ENCODE measurements around the gene DDR2.

Gene DDR2

GRCh38 chr1:162835157-162835899 is 203.1 kb downstream of the DDR2 start:
- Mint-ChIP-seq H3K27ac (no peak overlapping the region), H3K27me3 (peaks cover 2% of the 10 kb centered on the region), H3K9me3 (peaks cover 20% of the 10 kb centered on the region), H3K4me1 (ENCODE audit: low read depth) (no peaks in the 10 kb centered on the region), H3K4me3 (no peak overlapping the region), H3K36me3 (ENCODE audit: low read depth) (no peaks in the 10 kb centered on the region)
- intact Hi-C loops (cut with micrococcal nuclease) = no loop called here

Data from dendritic cell treated with granulocyte-macrophage colony-stimulating factor and Interleukin-4, amounts not matched to agents 40 ng/mL and 50 ng/mL, for 4 days (primary cell).